ENCODE measurements around the gene GVQW3. TPM values are rescaled to one million over a fixed set of nuclear protein-coding genes. Genes with fewer than 3 reads are reported as not detected.

Gene GVQW3
- total RNA-seq (3.4 TPM), polyA plus RNA-seq (ENCODE audit: insufficient read depth in 1 of 8, insufficient read length in 8 of 8, low replicate concordance in 1 of 8) (1 to 10 TPM; 2.7 to 6.0 (median 3.6) TPM)
- long read RNA-seq, donor 1, partial matches to known transcripts: 0 of 1 reads
- long read RNA-seq, donor 1, other reads (novel, unspliced or antisense): 0 of 1 reads
- long read RNA-seq, donor 2: 0 reads
- long read RNA-seq, donor 3, partial matches to known transcripts: 0 of 4 reads
- long read RNA-seq, donor 3, other reads (novel, unspliced or antisense): 0 of 4 reads
- long read RNA-seq, donor 4, partial matches to known transcripts: 0 of 1 reads
- long read RNA-seq, donor 4, other reads (novel, unspliced or antisense): 0 of 1 reads
- long read RNA-seq, donor 5, partial matches to known transcripts: 0 of 4 reads
- long read RNA-seq, donor 5, other reads (novel, unspliced or antisense): 0 of 4 reads
- long read RNA-seq, donor 6, partial matches to known transcripts: 0 of 3 reads
- long read RNA-seq, donor 6, other reads (novel, unspliced or antisense): 0 of 3 reads
- long read RNA-seq, donor 7, partial matches to known transcripts: 0 of 2 reads
- long read RNA-seq, donor 7, other reads (novel, unspliced or antisense): 0 of 2 reads
- long read RNA-seq, donor 8, partial matches to known transcripts: 0 of 2 reads
- long read RNA-seq, donor 8, other reads (novel, unspliced or antisense): 0 of 2 reads
- long read RNA-seq, donor 9, partial matches to known transcripts: 0 of 1 reads
- long read RNA-seq, donor 9, other reads (novel, unspliced or antisense): 0 of 1 reads
- long read RNA-seq, donor 10, partial matches to known transcripts: 0 of 1 reads
- long read RNA-seq, donor 10, other reads (novel, unspliced or antisense): 0 of 1 reads
- long read RNA-seq, donor 11, partial matches to known transcripts: 0 of 4 reads
- long read RNA-seq, donor 11, other reads (novel, unspliced or antisense): 0 of 4 reads

DNA sequence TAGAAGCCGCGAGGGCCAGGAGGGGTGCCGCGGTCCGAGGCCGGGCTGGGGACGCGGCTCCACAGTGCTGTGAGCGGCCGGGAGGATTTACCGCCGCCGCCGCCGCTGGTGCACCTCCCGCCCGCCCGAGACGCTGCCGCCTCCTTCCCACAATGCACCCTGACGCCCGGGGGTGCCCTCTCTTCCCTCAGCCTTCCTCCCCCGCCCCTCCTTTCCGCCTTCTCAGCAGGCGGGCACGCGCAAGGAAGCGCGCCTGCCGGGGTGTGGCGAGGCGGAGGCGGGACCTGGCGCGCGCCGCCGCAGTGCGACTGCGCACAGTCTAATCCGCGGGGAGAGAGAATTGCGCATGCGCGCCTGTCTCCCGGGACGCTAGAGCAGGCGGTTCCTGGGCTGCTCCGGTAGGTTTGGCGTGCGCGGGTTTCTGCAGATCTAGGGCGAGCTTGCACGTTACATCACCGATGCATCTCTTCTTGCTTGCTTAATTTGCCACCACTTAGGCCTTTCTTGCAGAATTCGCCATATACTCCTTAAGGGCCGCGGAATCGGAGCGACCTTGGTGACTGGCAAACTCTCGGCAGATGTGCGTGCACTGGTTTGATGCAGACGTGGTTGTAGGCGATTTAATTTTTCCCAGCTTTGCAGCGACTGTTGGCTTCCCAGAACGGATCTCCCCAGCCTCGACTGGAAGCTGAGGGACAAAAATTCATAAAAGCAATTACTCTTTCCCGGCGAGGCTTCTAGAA lies at the start of gene GVQW3, which contains the start of gene THAP12:
Gene GVQW3 (plus strand): TSS at position 347 of the 743 bp plus-strand sequence. CDS start 506 bp downstream, outside the sequence.
Gene THAP12 (minus strand): TSS at position 156 of the 743 bp plus-strand sequence. CDS start 296 bp downstream, outside the sequence.
- peak within 1 kb of the TSS; percentile 83 for H3K4me3 ChIP-seq (ENCODE audit: low read length)
- peaks cover 24% of the 10 kb centered on the region for H3K4me1 ChIP-seq (ENCODE audit: control insufficient read depth, insufficient read depth, low read length)
- H3K27me3 ChIP-seq (ENCODE audit: control insufficient read depth, insufficient read depth, low read length): no peaks in the 10 kb centered on the region
- peaks cover 5% of the 10 kb centered on the region for H3K36me3 ChIP-seq (ENCODE audit: control insufficient read depth, insufficient read depth, low read length)
- H3K27ac ChIP-seq (ENCODE audit: low read length): peak within 1 kb of the TSS; percentile 72
- whole genome bisulfite sequencing (ENCODE audit: insufficient coverage): 0% methylated on average over 66 of the region's 69 CpGs
- H3K9me3 ChIP-seq (replicated peaks; ENCODE audit: control insufficient read depth, low read depth, low read length): no peaks in the 10 kb centered on the region
- DNase-seq: peak; percentile 99

DNA sequence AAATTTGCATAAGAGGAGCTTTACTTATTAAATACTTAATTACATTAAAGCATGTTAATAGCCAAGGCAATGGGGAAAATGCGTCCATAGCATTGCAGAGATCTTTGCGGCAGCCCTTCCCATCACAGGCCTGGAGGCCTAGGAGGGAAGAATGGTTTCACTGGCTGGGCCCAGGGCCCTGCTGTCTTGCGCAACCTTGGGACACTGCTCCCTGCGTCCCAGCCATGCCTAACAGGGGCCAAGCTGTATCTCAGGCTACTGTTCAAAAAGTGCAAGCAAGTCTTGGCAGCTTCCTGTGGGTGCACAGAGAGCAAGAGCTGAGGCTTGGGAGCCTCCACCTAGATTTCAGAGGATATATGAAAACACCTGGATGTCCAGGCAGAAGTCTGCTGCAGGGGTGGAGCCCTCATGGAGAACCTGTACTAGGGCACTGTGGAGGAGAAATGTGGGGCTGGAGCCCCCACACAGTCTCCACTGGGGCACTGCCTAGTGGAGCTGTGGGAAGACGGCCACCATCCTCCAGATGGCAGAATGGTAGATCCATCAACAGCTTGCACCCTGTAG lies 46.2 kb upstream of the GVQW3 start:
- no peak for DNase-seq
- no peak overlapping the region for H3K27ac ChIP-seq (ENCODE audit: low read length)
- no peaks in the 10 kb centered on the region for H3K36me3 ChIP-seq (ENCODE audit: control insufficient read depth, insufficient read depth, low read length)
- WGBS (ENCODE audit: insufficient coverage): 94% methylated on average over 3 of the region's 5 CpGs
- H3K27me3 ChIP-seq (ENCODE audit: control insufficient read depth, insufficient read depth, low read length): no peaks in the 10 kb centered on the region
- H3K4me1 ChIP-seq (ENCODE audit: control insufficient read depth, insufficient read depth, low read length): peaks cover 20% of the 10 kb centered on the region
- H3K4me3 ChIP-seq (ENCODE audit: low read length): no peak overlapping the region
- peaks cover 10% of the 10 kb centered on the region for H3K9me3 ChIP-seq (replicated peaks; ENCODE audit: control insufficient read depth, low read depth, low read length)

DNA sequence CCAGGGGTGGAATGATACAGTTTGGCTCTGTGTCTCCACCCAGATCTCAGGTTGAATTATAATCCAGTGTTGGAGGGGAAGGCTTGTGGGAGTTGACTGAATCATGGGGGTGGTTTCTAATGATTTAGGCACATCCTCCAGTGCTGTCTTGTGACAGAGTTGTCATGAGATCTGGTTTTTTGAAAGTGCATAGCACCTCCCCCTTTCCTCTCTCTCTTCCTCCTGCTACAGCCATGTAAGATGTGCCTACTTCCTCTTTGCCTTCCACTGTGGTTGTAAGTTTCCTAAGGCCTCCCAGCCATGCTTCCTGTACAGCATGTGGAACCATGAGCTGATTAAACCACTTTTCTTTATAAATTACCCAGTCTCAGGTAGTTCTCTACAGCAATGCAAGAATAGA lies 45.3 kb upstream of the GVQW3 start:
- H3K27me3 ChIP-seq (ENCODE audit: control insufficient read depth, insufficient read depth, low read length): no peaks in the 10 kb centered on the region
- no peak overlapping the region for H3K27ac ChIP-seq (ENCODE audit: low read length)
- H3K9me3 ChIP-seq (replicated peaks; ENCODE audit: control insufficient read depth, low read depth, low read length): peaks cover 10% of the 10 kb centered on the region
- peak; percentile 46 for DNase-seq
- no peak overlapping the region for H3K4me3 ChIP-seq (ENCODE audit: low read length)
- H3K36me3 ChIP-seq (ENCODE audit: control insufficient read depth, insufficient read depth, low read length): no peaks in the 10 kb centered on the region
- H3K4me1 ChIP-seq (ENCODE audit: control insufficient read depth, insufficient read depth, low read length): peaks cover 22% of the 10 kb centered on the region

DNA sequence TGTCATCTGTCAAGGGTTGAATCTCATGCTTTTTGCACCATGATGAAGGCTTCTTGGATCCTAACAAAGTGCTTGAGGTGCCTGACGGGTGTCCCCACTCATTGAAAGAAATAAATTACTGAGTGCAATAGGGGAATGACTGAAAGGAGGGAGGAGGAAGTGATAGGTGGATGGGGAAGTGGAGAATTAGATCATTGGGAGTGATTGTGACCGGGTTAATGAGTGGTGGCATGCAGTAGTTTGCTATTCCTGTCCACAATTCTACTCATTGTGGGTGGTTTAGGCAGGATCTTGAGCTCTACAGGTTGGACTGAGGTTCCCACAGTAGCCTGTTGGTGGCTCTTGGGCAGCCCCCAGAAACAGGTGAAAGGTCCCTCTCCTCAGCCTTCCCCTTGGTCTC lies 44.5 kb upstream of the GVQW3 start:
- 80% methylated on average over 1 of the region's 2 CpGs for WGBS (ENCODE audit: insufficient coverage)
- peaks cover 22% of the 10 kb centered on the region for H3K4me1 ChIP-seq (ENCODE audit: control insufficient read depth, insufficient read depth, low read length)
- DNase-seq: no peak
- H3K36me3 ChIP-seq (ENCODE audit: control insufficient read depth, insufficient read depth, low read length): no peaks in the 10 kb centered on the region
- peaks cover 10% of the 10 kb centered on the region for H3K9me3 ChIP-seq (replicated peaks; ENCODE audit: control insufficient read depth, low read depth, low read length)
- H3K4me3 ChIP-seq (ENCODE audit: low read length): no peak overlapping the region
- no peak overlapping the region for H3K27ac ChIP-seq (ENCODE audit: low read length)
- no peaks in the 10 kb centered on the region for H3K27me3 ChIP-seq (ENCODE audit: control insufficient read depth, insufficient read depth, low read length)

DNA sequence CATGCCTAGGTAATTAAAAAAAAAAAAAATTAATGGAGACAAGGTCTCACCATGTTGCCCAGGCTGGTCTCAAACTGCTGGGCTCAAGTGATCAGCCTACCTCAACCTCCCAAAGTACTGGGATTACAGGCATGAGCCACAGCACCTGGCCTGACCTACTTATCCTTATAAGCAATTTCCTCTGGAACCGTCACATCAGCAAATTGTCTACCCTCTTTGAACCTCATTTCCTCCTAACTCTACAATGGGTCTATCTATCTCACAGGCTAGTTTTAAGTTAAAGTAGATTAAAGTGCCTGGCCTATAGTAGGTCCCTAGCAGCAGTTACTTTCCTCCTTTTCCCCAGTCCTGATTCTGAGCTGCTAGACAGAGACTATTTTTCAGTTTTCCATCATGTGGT lies 43.7 kb upstream of the GVQW3 start:
- Histone ChIP-seq H3K4me1 (ENCODE audit: control insufficient read depth, insufficient read depth, low read length) (peaks cover 22% of the 10 kb centered on the region), H3K4me3 (ENCODE audit: low read length) (no peak overlapping the region), H3K36me3 (ENCODE audit: control insufficient read depth, insufficient read depth, low read length) (no peaks in the 10 kb centered on the region), H3K27ac (ENCODE audit: low read length) (peak overlapping the region; percentile 51), H3K27me3 (ENCODE audit: control insufficient read depth, insufficient read depth, low read length) (no peaks in the 10 kb centered on the region), H3K9me3 (replicated peaks; ENCODE audit: control insufficient read depth, low read depth, low read length) (peaks cover 10% of the 10 kb centered on the region)
- WGBS (ENCODE audit: insufficient coverage): no CpG with 5 or more reads among the region's 1 CpG
- DNase-seq: no peak

DNA sequence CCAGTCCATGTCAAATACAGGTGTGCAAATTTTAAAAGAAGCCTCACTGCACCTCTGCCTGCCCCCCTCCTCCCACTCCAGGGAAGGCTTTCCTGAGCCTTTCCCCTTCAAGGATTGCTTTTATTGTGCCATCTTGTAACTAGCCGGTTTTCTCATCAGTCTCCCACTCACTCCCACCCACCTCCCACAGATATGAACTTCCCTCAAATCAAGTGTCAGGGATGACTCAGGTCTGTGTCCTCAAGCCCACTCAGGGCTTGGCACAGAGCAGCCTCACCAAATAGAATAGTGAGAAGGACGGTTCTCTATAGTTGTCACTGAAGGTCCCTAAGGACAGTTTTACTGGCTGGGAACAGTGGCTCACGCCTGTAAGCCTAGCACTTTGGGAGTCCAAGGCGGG lies 43.2 kb upstream of the GVQW3 start:
- Histone ChIP-seq H3K9me3 (replicated peaks; ENCODE audit: control insufficient read depth, low read depth, low read length) (peaks cover 10% of the 10 kb centered on the region), H3K4me3 (ENCODE audit: low read length) (no peak overlapping the region), H3K4me1 (ENCODE audit: control insufficient read depth, insufficient read depth, low read length) (peaks cover 22% of the 10 kb centered on the region), H3K27ac (ENCODE audit: low read length) (peak overlapping the region; percentile 51), H3K36me3 (ENCODE audit: control insufficient read depth, insufficient read depth, low read length) (no peaks in the 10 kb centered on the region), H3K27me3 (ENCODE audit: control insufficient read depth, insufficient read depth, low read length) (no peaks in the 10 kb centered on the region)
- no peak for DNase-seq
- 68% methylated on average over 3 of the region's 4 CpGs for WGBS (ENCODE audit: insufficient coverage)

DNA sequence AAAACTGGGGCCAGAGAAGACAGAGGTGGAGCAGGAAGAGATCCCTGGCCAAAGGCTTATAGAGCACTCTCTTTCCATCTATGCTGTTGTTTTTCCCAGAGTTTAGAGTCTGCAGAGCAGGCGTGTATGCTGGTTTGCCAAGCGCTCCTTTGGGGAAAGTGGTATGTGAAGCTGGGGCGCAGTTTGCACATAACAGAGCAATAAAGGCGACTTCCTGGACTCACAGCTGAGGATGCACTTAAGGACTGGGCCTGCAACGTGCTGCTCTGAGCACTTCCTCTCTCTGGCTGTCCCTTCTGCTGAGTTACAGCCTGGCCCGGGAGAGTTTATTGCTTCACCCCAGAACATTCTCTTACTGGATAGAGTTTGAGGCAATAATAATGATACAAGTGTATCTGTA lies 41.9 kb upstream of the GVQW3 start:
- peaks cover 2% of the 10 kb centered on the region for H3K36me3 ChIP-seq (ENCODE audit: control insufficient read depth, insufficient read depth, low read length)
- no peak overlapping the region for H3K4me3 ChIP-seq (ENCODE audit: low read length)
- H3K4me1 ChIP-seq (ENCODE audit: control insufficient read depth, insufficient read depth, low read length): peaks cover 22% of the 10 kb centered on the region
- peak; percentile 100 for DNase-seq
- H3K27me3 ChIP-seq (ENCODE audit: control insufficient read depth, insufficient read depth, low read length): no peaks in the 10 kb centered on the region
- 0% methylated on average over 3 of the region's 6 CpGs for WGBS (ENCODE audit: insufficient coverage)
- peaks cover 10% of the 10 kb centered on the region for H3K9me3 ChIP-seq (replicated peaks; ENCODE audit: control insufficient read depth, low read depth, low read length)
- H3K27ac ChIP-seq (ENCODE audit: low read length): peak overlapping the region; percentile 79

DNA sequence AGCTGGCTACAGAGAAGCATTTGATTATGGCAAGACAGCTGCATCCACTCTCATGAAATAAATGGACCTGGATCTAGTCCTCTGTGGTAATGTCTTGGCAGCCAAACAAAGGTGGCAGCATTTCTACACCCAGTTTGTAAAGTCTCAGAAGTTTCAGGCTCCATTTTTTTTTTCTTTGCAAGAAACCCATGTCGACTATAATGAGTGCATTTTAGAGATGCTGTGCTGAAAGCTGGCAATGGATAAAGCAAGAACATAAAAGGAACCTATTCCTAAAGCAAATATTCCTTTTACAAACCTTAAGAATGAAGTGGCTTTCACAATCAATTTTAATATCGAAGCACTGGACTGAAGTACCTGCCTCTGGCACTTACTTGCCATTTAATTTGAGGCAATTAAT lies 33.7 kb upstream of the GVQW3 start:
- no CpG with 5 or more reads among the region's 2 CpGs for WGBS (ENCODE audit: insufficient coverage)
- H3K36me3 ChIP-seq (ENCODE audit: control insufficient read depth, insufficient read depth, low read length): peaks cover 6% of the 10 kb centered on the region
- peak; percentile 49 for DNase-seq

DNA sequence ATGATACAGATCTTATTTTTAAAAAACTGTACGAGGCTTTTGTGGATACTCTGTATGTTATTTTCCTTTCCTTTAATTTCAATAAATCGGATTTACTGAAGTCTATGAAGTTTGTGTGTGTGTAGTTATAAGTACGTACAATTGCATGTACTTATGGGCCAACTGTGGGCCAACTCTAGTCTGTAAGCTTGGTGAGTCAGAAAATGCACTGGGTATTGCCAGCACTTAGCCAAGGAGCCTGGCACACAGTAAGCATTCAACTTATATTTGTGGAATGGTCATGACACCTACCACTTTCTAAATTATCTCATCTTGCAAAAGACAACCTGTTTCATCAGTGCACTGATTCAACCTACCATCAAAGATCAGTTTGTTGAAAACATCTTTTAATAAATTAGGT lies 32.8 kb upstream of the GVQW3 start:
- no peaks in the 10 kb centered on the region for H3K27me3 ChIP-seq (ENCODE audit: control insufficient read depth, insufficient read depth, low read length)
- no peak overlapping the region for H3K4me3 ChIP-seq (ENCODE audit: low read length)
- H3K9me3 ChIP-seq (replicated peaks; ENCODE audit: control insufficient read depth, low read depth, low read length): no peaks in the 10 kb centered on the region
- 100% methylated on average over 1 of the region's 3 CpGs for WGBS (ENCODE audit: insufficient coverage)
- no peak overlapping the region for H3K27ac ChIP-seq (ENCODE audit: low read length)
- peaks cover 8% of the 10 kb centered on the region for H3K4me1 ChIP-seq (ENCODE audit: control insufficient read depth, insufficient read depth, low read length)
- H3K36me3 ChIP-seq (ENCODE audit: control insufficient read depth, insufficient read depth, low read length): peaks cover 11% of the 10 kb centered on the region
- DNase-seq: no peak

More for the DNA sequence above, 33.7 kb upstream of the GVQW3 start:
- Histone ChIP-seq H3K9me3 (replicated peaks; ENCODE audit: control insufficient read depth, low read depth, low read length) (no peaks in the 10 kb centered on the region), H3K4me1 (ENCODE audit: control insufficient read depth, insufficient read depth, low read length) (peaks cover 8% of the 10 kb centered on the region), H3K4me3 (ENCODE audit: low read length) (no peak overlapping the region), H3K27ac (ENCODE audit: low read length) (no peak overlapping the region), H3K27me3 (ENCODE audit: control insufficient read depth, insufficient read depth, low read length) (no peaks in the 10 kb centered on the region)

Data from muscle of leg (tissue), 16 donors.